Measurements from ENCODE around the gene RMDN3.
A peak's percentile ranks its signal among the peaks of the same experiment; 100 is the strongest.

RMDN3 gene

GRCh38 chr15:40766906-40767837 lies 12.1 kb upstream of the RMDN3 start:
- no peak for TF ChIP-seq EZH2phosphoT487 (IDR thresholded peaks at IDR 0.05; ENCODE audit: borderline replicate concordance)
- no peak for TF ChIP-seq CTCF (conservative IDR thresholded peaks at IDR 0.05; ENCODE audit: low read length)
- no peaks in the 10 kb centered on the region for H3K27me3 ChIP-seq (ENCODE audit: insufficient read depth, low read length, poor library complexity, severe bottlenecking)
- peaks cover 77% of the 10 kb centered on the region for H3K4me1 ChIP-seq (ENCODE audit: insufficient read depth, low read length, poor library complexity, severe bottlenecking)
- H2AFZ ChIP-seq (ENCODE audit: low read length), result no peak overlapping the region
- H3K36me3 ChIP-seq (ENCODE audit: insufficient read depth, low read length), result no peaks in the 10 kb centered on the region; the same call in none of the 2 replicates
- H3K9ac ChIP-seq (ENCODE audit: low read depth, low read length, poor library complexity, severe bottlenecking), result no peak overlapping the region
- peaks cover 7% of the 10 kb centered on the region for H4K20me1 ChIP-seq (ENCODE audit: insufficient read depth, low read length, poor library complexity, severe bottlenecking)
- H3K9me2 ChIP-seq (replicated peaks; ENCODE audit: low read depth, low read length), result no peaks in the 10 kb centered on the region
- H3K4me2 ChIP-seq (ENCODE audit: low read depth, low read length, poor library complexity, severe bottlenecking), result peak overlapping the region; percentile 95
- H3K9me3 ChIP-seq (ENCODE audit: insufficient read depth, low read depth, low read length), result no peaks in the 10 kb centered on the region
- H3F3A ChIP-seq (ENCODE audit: low read depth), result peaks cover 13% of the 10 kb centered on the region
- H3K79me2 ChIP-seq (ENCODE audit: insufficient read depth, low read length), result peaks cover 51% of the 10 kb centered on the region
- no peak overlapping the region for H3K4me3 ChIP-seq (ENCODE audit: low read length, poor library complexity, severe bottlenecking)

GRCh38 chr15:40766194-40766815 lies 11.3 kb upstream of the RMDN3 start:
- H2AFZ ChIP-seq (ENCODE audit: low read length), result no peak overlapping the region
- no peaks in the 10 kb centered on the region; the same call in 1 of the 2 replicates for H3K36me3 ChIP-seq (ENCODE audit: insufficient read depth, low read length)
- peaks cover 7% of the 10 kb centered on the region for H4K20me1 ChIP-seq (ENCODE audit: insufficient read depth, low read length, poor library complexity, severe bottlenecking)
- H3K79me2 ChIP-seq (ENCODE audit: insufficient read depth, low read length), result peaks cover 51% of the 10 kb centered on the region
- peaks cover 13% of the 10 kb centered on the region for H3F3A ChIP-seq (ENCODE audit: low read depth)
- peak overlapping the region; percentile 84 for H3K9ac ChIP-seq (ENCODE audit: low read depth, low read length, poor library complexity, severe bottlenecking)
- H3K9me3 ChIP-seq (ENCODE audit: insufficient read depth, low read depth, low read length), result no peaks in the 10 kb centered on the region
- H3K9me2 ChIP-seq (replicated peaks; ENCODE audit: low read depth, low read length), result no peaks in the 10 kb centered on the region
- TF ChIP-seq CTCF (conservative IDR thresholded peaks at IDR 0.05; ENCODE audit: low read length), result no peak
- TF ChIP-seq EZH2phosphoT487 (IDR thresholded peaks at IDR 0.05; ENCODE audit: borderline replicate concordance), result no peak
- no peaks in the 10 kb centered on the region for H3K27me3 ChIP-seq (ENCODE audit: insufficient read depth, low read length, poor library complexity, severe bottlenecking)
- H3K4me3 ChIP-seq (ENCODE audit: low read length, poor library complexity, severe bottlenecking), result peak overlapping the region; percentile 98
- H3K4me1 ChIP-seq (ENCODE audit: insufficient read depth, low read length, poor library complexity, severe bottlenecking), result peaks cover 68% of the 10 kb centered on the region
- peak overlapping the region; percentile 95 for H3K4me2 ChIP-seq (ENCODE audit: low read depth, low read length, poor library complexity, severe bottlenecking)

GRCh38 chr15:40764629-40765103 lies 9.6 kb upstream of the RMDN3 start:
- peaks cover 53% of the 10 kb centered on the region for H3K4me1 ChIP-seq (ENCODE audit: insufficient read depth, low read length, poor library complexity, severe bottlenecking)
- peak overlapping the region; percentile 98 for H3K4me3 ChIP-seq (ENCODE audit: low read length, poor library complexity, severe bottlenecking)
- H3K79me2 ChIP-seq (ENCODE audit: insufficient read depth, low read length), result peaks cover 51% of the 10 kb centered on the region
- H3K36me3 ChIP-seq (ENCODE audit: insufficient read depth, low read length), result no peaks in the 10 kb centered on the region; the same call in 1 of the 2 replicates
- H3F3A ChIP-seq (ENCODE audit: low read depth), result peaks cover 9% of the 10 kb centered on the region
- peaks cover 7% of the 10 kb centered on the region for H4K20me1 ChIP-seq (ENCODE audit: insufficient read depth, low read length, poor library complexity, severe bottlenecking)
- no peaks in the 10 kb centered on the region for H3K27me3 ChIP-seq (ENCODE audit: insufficient read depth, low read length, poor library complexity, severe bottlenecking)
- H2AFZ ChIP-seq (ENCODE audit: low read length), result peak overlapping the region; percentile 78
- peak overlapping the region; percentile 84 for H3K9ac ChIP-seq (ENCODE audit: low read depth, low read length, poor library complexity, severe bottlenecking)
- TF ChIP-seq CTCF (conservative IDR thresholded peaks at IDR 0.05; ENCODE audit: low read length) (no peak), EZH2phosphoT487 (IDR thresholded peaks at IDR 0.05; ENCODE audit: borderline replicate concordance) (no peak)
- no peaks in the 10 kb centered on the region for H3K9me3 ChIP-seq (ENCODE audit: insufficient read depth, low read depth, low read length)
- H3K4me2 ChIP-seq (ENCODE audit: low read depth, low read length, poor library complexity, severe bottlenecking), result peak overlapping the region; percentile 95
- H3K9me2 ChIP-seq (replicated peaks; ENCODE audit: low read depth, low read length), result no peaks in the 10 kb centered on the region

Data from Loucy (cell line).